ENCODE results near the gene RIT1.

The RIT1 gene

DNA sequence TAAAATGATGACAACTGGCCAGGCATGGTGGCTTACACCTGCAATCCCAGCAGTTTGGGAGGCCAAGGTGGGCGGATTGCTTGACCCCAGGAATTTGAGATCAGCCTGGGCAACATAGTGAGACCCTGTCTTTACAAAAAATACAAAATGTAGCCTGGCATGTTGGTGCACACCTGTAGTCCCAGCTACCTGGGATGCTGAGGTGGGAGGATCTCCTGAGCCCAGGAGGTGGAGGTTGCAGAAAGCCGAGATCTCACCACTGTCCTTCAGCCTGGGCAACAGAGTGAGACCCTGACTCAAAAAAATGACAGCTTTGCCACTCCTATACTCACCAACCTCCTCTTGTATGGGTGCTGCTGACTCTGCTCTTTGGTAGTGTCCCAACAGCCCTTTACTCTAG is 33.2 kb downstream of the RIT1 start:
- no peaks in the 10 kb centered on the region for H3K27me3 ChIP-seq (ENCODE audit: insufficient read depth, low read length)
- no peaks in the 10 kb centered on the region for H3K79me2 ChIP-seq (ENCODE audit: insufficient read depth, low read length)
- no peaks in the 10 kb centered on the region for H3F3A ChIP-seq (ENCODE audit: insufficient read depth, low read length)
- no peaks in the 10 kb centered on the region for H4K20me1 ChIP-seq (ENCODE audit: insufficient read depth, low read length)
- no peak for TF ChIP-seq EZH2 (IDR thresholded peaks at IDR 0.05; ENCODE audit: borderline replicate concordance, low read length)
- TF ChIP-seq, protein P1, sequence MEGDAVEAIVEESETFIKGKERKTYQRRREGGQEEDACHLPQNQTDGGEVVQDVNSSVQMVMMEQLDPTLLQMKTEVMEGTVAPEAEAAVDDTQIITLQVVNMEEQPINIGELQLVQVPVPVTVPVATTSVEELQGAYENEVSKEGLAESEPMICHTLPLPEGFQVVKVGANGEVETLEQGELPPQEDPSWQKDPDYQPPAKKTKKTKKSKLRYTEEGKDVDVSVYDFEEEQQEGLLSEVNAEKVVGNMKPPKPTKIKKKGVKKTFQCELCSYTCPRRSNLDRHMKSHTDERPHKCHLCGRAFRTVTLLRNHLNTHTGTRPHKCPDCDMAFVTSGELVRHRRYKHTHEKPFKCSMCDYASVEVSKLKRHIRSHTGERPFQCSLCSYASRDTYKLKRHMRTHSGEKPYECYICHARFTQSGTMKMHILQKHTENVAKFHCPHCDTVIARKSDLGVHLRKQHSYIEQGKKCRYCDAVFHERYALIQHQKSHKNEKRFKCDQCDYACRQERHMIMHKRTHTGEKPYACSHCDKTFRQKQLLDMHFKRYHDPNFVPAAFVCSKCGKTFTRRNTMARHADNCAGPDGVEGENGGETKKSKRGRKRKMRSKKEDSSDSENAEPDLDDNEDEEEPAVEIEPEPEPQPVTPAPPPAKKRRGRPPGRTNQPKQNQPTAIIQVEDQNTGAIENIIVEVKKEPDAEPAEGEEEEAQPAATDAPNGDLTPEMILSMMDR (IDR thresholded peaks at IDR 0.05; ENCODE audit: low read length): no peak
- H3K36me3 ChIP-seq (ENCODE audit: insufficient read depth, low read length): no peaks in the 10 kb centered on the region
- H3K9ac ChIP-seq (ENCODE audit: low read length): no peak overlapping the region
- peaks cover 9% of the 10 kb centered on the region for H3K4me1 ChIP-seq (ENCODE audit: insufficient read depth, low read length, severe bottlenecking)
- no peak overlapping the region for H3K4me2 ChIP-seq (ENCODE audit: low read length)
- no peaks in the 10 kb centered on the region for H3K9me2 ChIP-seq (ENCODE audit: low read depth, low read length)
- no peak overlapping the region for H3K4me3 ChIP-seq (ENCODE audit: low read depth, low read length, poor library complexity, severe bottlenecking)
- no peak overlapping the region for H3K27ac ChIP-seq (ENCODE audit: low read depth, low read length, poor library complexity, severe bottlenecking)
- H3K9me3 ChIP-seq (ENCODE audit: low read length): no peaks in the 10 kb centered on the region
- no peak overlapping the region for H2AFZ ChIP-seq (ENCODE audit: low read length)

DNA sequence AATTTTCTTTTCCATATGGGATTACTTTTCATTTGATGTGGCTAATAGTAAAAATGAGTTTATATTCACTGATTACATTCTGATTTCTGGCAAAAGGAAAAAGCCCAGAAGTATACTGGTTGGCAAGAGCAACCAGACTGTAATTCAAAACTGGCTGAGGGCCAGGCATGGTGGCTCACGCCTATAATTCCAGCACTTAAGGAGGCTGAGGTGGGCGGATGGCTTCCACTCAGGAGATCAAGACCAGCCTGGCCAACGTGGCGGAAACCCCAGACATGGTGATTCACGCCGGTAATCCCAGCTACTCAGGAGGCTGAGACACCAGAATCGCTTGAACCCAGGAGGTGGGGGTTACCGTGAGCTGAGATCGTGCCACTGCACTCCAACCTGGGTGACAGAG is 37.3 kb downstream of the RIT1 start:
- Histone ChIP-seq H3F3A (ENCODE audit: insufficient read depth, low read length) (no peaks in the 10 kb centered on the region), H3K4me1 (ENCODE audit: insufficient read depth, low read length, severe bottlenecking) (no peaks in the 10 kb centered on the region), H3K9me3 (ENCODE audit: low read length) (no peaks in the 10 kb centered on the region), H3K4me3 (ENCODE audit: low read depth, low read length, poor library complexity, severe bottlenecking) (no peak overlapping the region), H3K27ac (ENCODE audit: low read depth, low read length, poor library complexity, severe bottlenecking) (no peak overlapping the region), H3K9ac (ENCODE audit: low read length) (no peak overlapping the region), H3K36me3 (ENCODE audit: insufficient read depth, low read length) (peaks cover 3% of the 10 kb centered on the region; the same call in 1 of the 2 replicates), H2AFZ (ENCODE audit: low read length) (no peak overlapping the region), H4K20me1 (ENCODE audit: insufficient read depth, low read length) (no peaks in the 10 kb centered on the region), H3K27me3 (ENCODE audit: insufficient read depth, low read length) (no peaks in the 10 kb centered on the region), H3K79me2 (ENCODE audit: insufficient read depth, low read length) (no peaks in the 10 kb centered on the region), H3K4me2 (ENCODE audit: low read length) (no peak overlapping the region), H3K9me2 (ENCODE audit: low read depth, low read length) (no peaks in the 10 kb centered on the region)
- TF ChIP-seq, protein P1 (IDR thresholded peaks at IDR 0.05; ENCODE audit: low read length): no peak
- TF ChIP-seq EZH2 (IDR thresholded peaks at IDR 0.05; ENCODE audit: borderline replicate concordance, low read length): no peak

DNA sequence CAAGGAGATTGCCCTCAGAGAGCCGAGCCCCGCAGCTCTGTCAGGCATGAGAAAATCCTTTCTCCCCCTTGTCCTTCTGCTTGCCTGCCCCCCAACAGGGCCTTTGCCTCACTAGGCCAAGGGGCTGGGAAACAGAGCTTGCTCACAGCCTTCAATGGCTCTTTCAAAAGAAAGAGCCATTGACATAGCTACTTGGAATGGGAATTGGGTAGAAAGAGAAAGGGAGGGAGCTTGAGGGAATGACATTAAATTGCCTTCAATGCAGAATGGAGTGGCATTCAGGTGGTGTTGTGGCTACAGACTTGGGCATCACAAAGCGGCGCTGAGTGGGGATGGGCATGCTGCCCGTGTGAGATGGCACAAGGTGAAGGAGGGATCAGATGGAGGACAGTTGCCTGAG is 38.6 kb downstream of the RIT1 start:
- Histone ChIP-seq H3K79me2 (ENCODE audit: insufficient read depth, low read length) (no peaks in the 10 kb centered on the region), H3K4me3 (ENCODE audit: low read depth, low read length, poor library complexity, severe bottlenecking) (no peak overlapping the region), H3F3A (ENCODE audit: insufficient read depth, low read length) (no peaks in the 10 kb centered on the region), H3K9me2 (ENCODE audit: low read depth, low read length) (no peaks in the 10 kb centered on the region), H2AFZ (ENCODE audit: low read length) (no peak overlapping the region), H3K36me3 (ENCODE audit: insufficient read depth, low read length) (peaks cover 3% of the 10 kb centered on the region; the same call in 1 of the 2 replicates), H3K9me3 (ENCODE audit: low read length) (no peaks in the 10 kb centered on the region), H3K4me1 (ENCODE audit: insufficient read depth, low read length, severe bottlenecking) (no peaks in the 10 kb centered on the region), H4K20me1 (ENCODE audit: insufficient read depth, low read length) (no peaks in the 10 kb centered on the region), H3K4me2 (ENCODE audit: low read length) (no peak overlapping the region), H3K27me3 (ENCODE audit: insufficient read depth, low read length) (no peaks in the 10 kb centered on the region), H3K9ac (ENCODE audit: low read length) (no peak overlapping the region), H3K27ac (ENCODE audit: low read depth, low read length, poor library complexity, severe bottlenecking) (no peak overlapping the region)
- TF ChIP-seq, protein P1 (IDR thresholded peaks at IDR 0.05; ENCODE audit: low read length): no peak
- no peak for TF ChIP-seq EZH2 (IDR thresholded peaks at IDR 0.05; ENCODE audit: borderline replicate concordance, low read length)

All from OCI-LY1 (cell line).